ENCODE results near the gene DNAJB12.
"Not testable (repeated sequence)": the region's sequence is repeated elsewhere in the genome, so short reads cannot be mapped to it uniquely, and the experiment has no call there.

The DNAJB12 gene

DNA sequence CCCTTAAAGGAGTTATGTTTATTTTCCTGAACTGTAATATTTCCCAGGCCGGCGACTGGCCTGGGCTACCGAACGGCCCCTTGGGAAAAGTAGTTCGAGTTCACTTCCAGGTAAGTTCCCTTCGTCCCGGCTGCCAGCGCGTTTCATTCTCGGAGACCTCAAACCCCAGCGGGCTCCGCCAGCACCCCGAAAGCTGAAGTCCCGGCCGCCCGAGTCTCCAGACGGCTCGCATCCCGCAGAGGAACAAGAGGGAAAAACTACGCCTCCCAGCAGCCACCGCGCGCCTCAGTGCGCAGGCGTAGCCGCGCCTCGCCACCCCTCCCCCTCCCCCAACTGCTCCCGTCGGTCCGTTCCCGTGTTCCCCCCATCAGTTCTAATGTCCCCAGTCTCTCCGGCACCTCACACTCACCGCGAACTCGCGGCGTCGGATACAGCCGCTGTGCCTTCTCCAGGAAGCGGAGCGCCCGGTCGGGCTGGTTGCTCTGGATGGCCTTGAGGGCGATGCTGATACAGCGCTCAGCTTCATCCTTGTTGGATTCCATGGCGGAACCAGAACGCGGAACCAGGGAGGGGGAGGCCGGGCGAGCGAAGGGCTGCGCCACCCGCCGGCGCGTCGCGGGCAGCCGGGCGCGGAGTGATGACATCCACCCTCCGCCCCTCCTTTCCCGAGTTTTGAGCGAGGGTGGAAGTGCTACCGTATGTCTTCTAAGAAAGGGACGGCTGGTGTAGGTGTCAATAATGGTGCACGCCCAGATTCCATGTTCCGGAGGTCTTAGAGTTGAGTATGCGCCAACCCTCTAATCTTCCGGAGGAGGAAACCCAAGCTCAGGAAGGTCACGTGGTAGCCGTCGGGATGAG, at the start of gene DNAJB12:
Gene DNAJB12, minus strand, starts transcription at position 564 of the 858 bp plus-strand sequence. Its CDS starts 22 bp downstream, at position 542.
- peak; percentile 94 for DNase-seq

DNA sequence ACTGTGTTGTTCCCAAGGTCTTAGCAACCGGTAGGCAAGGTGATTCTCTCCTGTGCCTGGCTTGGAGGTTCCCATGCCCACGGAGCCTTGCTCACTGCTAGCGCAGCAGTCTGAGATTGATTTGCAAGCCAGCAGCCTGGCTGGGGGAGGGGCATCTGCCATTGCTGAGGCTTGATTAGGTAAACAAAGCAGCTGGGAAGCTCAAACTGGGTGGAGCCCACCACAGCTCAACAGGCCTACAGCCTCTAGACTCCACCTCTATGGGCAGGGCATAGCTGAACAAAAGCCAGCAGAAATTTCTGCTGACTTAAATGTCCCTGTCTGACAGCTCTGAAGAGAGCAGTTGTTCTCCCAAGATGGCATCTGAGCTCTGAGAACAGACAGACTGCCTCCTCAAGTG, 40.9 kb upstream of the DNAJB12 start:
- DNase-seq: not testable (repeated sequence)

DNA sequence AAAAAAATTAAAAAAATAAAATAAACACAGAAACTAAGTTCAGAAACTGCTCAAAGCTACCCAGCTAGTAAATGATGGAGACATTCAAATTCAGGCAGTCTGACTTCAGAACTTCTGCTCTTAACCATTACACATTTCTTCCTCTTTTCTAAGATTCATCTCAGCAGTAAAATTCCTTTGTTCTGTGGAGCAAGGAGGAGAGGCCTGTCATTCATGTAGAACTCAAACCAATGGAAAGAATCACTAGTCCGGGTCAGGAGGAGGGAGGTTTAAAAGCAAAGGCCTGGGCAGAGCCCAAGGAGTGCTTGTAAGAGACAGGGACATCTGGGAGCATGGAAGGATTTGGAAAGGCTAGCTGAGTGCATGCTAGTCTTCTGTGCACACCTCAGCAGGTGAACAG, 37.9 kb upstream of the DNAJB12 start:
- DNase-seq: no peak

DNA sequence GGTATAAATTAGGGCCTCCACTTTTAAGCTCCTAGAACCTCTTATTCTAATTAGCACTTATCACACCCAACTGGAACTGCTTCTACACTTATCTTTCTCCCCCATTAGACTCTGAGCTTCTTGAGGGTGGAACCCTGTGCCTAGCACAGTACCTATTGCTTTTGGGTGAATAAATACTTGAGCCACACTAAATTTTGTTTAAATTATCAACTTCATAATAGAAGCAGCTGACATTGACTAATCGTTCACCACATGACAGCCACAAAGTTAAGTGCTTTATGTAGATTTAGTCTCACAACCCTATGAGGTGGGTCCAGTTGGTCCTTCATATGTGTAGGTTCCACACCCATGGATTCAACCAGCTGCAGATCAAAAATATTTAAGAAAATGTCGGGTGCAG, 36.0 kb upstream of the DNAJB12 start:
- DNase-seq: no peak

DNA sequence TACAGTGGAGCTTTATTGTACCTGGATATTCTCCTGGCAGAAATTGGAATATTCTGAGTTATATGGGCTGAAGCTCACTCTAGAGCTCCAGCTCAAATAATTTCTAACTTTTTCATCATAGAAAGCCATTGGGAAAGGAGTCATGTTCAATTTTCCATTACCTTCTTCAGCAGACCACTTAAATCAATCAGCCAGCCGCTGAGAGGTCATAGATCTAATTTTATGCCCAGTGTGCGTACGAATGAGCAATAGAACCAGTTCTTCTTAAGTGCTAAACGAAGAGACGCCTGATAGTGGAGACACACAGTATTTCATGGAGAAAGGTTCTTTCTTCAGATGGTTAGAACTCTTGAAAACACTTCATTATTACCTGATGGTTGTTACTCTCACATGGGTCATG, 35.0 kb upstream of the DNAJB12 start:
- DNase-seq: no peak

DNA sequence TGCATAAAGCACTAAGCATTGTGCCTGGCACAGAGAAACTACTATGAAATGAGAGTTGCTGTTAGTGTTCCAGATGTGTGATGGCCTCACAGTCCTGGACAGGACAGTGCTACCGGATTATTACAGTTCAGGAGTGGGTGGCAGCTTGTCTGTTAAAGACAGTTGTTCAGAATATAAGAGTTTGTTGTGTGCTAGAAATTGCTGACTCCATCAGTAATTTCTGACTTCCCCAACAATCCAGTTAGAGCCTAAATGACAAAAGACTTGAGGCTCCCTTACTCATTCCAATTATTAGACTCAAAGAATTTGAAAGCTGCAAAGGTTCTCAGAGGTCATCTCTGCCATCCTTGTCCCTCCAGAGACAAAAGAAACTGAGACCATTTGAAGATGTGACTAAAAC, 34.3 kb upstream of the DNAJB12 start:
- DNase-seq: no peak

DNA sequence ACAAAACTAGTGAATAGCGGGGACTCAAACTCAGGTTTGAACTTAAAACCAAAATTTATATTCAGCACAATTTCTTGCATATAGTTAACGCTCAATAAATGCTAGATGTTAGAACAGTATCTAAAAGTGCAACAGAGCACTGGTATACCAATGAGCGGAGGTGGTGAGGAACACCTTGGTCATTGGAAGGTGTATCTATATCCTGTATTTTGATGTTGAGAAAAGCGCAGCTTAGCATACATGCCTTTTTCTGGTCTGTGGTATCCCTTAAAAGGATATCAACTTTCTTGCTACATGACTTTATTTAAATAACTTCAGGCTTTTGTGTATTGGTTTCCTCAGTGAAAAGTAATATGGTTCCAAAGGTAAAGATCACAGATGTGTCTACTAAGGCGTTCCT, 33.3 kb upstream of the DNAJB12 start:
- DNase-seq: no peak

DNA sequence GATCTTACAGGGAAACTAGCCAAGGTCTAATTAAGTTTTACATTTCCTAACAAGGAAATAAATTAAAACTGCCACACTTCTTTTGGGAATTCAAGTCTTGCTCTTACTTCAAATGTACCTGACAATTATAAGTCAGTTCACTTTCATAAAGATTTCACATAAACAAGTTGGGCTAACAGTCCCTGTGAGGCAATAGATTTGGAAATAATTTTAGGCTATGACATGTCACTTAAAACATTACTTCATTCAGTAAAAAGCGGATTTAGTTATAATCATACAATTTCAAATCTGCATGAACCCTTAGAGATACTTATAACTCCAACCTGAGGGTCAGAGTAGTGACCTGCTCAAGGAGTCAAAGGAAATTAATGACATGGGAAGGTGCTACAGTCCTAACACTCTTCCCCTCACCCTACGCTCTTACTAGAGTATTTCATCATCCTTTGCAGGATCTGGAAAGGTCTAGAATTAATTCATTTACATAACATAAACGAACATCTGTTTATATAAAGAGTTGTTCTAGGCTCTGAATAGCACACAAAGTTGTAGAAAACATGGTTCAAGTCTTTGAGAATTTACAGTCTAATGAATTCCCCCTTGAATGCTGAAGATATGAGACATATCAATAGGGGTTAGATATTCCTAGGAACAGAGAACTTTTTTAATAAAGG, 32.3 kb upstream of the DNAJB12 start:
- DNase-seq: no peak

DNA sequence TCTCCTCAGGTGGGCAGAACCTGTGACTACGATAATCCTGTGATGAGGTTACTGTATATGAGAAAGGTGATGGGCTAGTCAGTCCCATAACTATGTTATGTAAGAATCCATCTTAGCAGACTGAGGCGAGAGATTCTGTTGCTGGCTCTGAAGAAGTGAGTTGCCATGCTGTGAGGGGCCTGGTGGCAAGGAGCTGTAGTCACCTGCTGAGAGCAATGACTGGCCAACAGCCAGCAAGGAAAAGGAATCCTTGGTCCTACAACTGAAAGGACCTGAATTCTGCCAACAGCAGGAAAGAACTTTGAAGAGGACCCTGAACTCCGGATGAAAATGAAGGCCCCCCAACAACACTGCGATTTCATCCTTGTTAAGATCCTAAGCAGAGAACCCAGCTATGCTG, 31.0 kb upstream of the DNAJB12 start:
- no peak for DNase-seq

DNA sequence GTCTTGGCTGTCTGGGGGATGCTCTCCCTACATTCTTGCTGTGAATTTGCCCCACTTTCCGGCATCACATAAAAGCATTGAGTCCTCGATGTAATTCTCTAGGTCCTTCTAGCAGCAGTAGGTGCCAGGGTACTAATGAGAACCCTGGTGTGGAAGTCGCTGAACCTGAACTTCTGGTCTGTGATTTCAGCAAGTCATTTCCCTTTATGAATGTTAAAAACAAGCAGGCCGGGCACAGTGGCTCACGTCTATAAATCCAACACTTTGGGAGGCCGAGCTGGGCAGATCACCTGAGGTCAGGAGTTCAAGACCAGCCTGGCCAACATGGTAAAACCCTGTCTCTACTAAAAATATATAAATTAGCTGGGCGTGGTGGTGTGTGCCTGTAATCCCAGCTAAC, 30.3 kb upstream of the DNAJB12 start:
- not testable (repeated sequence) for DNase-seq

DNA sequence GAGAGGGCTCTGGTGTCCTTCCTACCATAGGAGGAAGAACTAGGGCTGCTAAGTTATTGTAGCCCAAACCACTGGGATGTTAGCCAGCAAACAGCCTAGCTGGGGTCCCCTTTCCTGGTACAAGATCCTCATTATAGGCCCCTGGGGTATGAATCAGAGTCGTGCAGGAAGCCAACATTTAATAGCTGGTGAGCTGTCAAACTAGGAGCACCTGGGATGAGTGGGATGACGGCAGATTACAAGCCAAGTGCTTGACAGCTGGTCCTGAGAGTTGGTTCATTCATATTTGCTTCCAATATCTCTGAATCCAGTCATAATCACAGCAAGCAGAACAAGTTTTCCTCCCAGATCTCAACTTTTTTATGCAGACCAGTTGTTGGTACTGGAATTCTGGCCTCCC, 25.1 kb upstream of the DNAJB12 start:
- DNase-seq: no peak

DNA sequence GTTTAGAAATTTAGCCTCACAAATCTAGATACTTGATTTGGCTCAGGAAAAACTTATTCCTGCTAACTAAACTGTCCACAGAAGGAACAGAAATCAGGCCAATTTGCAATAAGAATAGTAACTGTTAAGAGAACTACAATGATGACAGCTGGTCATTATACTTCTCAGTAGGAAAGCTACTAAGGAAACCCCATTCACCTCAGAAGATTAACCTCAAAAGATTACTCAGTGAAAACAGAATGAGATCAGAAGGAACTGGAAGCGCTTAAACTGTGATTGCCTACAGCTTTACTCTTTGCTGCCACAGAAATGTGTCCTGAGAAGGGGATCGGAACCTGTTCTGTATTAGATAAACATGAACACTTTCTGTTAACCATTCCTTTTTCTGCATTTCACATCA, 24.3 kb upstream of the DNAJB12 start:
- DNase-seq: no peak

DNA sequence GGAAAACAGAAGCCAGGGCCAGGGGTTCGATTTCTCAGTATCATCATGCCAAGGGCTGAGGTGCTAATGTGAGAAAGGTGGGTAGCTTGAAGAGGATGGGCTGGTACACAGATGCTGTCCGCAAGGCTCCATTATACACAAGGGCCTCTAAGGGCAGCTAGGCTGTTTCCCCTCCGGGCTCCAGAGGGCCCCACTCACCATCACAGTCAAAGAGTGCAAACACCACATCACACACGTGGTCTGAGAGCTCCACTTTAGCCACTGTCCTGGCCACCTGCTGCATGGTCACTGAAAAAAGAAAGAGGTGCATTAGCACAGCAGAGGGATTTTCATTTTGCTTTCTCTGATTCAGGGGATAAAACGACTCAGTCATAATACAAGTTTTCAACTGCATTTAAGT, 20.9 kb upstream of the DNAJB12 start:
- DNase-seq: no peak

DNA sequence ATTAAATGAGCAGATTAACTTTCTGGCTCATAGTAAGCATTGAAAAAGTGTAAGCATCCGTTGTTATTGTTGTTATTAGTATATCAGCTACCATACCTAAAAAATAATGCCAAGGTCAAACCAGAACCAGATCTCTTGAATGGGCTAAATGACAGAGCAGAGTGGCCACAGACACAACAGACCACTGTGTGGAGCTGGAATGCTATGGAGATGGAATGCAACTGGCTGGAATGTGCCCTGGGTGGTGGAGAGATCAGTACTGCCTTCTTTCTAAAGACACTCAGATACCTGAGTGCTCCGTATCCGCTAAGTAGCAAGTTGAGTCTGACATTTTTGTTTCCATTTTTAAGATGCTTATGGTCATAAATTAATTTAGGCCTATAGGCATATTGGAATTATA, 20.5 kb upstream of the DNAJB12 start:
- no peak for DNase-seq

DNA sequence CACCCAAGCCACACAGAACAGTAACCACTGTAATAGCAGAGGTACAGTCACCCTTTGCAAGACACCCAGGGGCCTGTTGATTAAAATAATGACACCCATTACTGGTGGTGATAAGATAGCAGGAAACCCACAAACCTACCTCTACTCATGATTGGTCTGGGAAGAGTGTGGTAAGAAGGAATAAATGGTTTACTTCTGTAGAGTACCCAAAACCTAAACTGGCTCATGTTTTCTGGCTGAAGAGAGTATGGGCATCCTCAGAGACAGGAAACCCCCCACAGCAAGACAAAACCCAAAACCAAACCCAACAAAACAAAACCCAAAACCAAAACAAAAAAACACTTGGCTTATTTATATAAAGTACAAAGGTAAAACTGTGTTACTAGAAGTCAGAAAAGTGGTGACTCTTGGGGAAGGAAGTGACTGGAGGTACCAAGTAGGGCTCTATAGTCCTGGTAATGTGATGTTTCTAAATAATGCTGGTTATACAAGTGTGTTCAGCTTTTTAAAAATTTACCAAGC, 15.5 kb upstream of the DNAJB12 start:
- DNase-seq: no peak

DNA sequence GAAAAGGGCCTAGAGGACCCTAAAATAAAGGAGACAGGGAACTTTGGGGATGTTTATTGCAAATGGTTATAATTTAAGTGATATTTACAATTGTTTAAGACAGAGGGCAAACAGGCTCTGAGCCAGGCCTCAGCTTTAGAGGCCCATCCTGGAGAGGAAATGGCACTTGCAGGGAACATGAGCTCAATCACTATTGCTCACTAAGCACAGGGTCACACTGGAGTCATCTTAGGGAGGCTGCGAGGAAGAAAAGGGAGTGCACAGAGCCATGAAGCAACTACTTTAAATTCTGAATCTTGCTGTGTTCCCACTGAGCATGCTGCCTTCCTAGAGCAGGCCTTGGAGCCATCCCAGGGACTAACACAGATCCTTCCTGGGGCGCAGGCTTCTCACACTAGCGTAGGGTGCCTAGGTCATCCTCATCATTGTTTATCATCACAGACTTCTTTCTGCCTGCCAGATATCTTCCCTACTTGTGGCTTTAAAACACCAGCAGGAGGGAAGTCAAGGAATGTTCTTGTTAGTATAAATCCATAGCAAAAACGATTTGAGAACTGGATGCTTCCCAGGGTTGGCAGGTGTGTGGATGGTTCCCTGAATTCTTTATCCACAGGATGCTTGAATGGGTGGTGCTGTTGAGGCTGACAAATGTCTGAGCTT, 12.7 kb upstream of the DNAJB12 start:
- DNase-seq: no peak

DNA sequence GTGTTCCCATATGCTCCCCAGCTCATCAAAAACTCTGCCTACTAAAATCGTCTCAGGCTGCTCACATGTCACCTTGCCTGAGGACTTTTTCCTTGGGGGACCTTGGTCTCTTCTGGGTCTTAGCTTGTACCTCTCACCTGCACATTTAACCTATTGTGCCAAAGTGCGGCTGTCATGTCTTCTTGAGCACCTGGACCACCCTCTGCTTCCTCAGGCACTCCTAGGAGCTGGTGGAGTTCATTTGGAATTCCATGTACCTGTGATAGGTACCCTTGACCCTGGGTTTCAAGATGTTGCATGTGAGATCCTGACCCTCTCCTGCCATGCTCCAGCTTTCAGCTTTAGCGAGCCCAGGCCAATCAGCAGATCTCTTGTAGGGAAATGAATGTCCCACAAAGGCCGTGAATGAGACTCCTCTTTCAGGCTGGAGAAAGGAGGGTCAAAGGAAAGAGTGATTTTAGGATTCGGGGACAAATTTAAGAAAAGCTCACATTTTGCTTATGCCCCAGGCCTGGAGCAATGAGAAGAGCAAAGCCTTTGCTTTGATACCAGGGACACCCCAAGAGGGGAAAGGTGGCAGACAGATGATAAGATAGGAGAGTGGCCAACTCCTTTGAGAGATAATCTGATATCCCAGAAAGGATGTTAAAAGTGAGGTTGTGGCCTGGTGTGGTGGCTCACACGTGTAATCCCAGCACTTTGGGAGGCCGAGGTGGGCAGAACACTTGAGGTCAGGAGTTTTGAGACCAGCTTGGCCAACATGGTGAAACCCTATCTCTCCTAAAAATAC, 10.6 kb upstream of the DNAJB12 start:
- DNase-seq: peak in 1 of 2 experiments; percentile 10

DNA sequence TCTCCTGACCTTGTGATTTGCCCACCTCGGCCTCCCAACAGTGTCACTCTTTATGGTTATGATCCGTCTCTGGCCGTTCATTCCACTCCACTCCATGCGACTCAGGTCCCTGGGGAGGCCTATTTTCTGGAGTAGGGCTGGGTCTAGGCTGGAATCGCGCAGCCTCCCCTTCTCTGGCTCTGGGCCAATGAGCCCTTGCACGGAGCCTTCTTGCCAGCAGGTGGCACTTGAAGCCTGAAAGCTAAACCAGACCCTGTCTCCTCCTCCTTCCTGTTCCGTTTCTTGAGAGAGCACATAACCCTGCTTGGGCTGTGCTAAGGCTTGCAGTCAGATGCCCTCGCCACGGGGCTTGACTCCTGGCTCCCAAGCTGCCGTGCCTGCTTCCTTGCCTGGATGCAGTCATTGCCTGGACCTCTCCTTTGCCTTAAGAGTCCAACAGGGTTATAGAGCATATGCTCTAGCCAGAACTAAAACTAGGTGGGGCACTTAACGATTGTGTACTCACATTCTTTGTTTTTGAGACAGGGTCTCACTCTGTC, 9.6 kb upstream of the DNAJB12 start:
- DNase-seq: peak; percentile 91 to 92

DNA sequence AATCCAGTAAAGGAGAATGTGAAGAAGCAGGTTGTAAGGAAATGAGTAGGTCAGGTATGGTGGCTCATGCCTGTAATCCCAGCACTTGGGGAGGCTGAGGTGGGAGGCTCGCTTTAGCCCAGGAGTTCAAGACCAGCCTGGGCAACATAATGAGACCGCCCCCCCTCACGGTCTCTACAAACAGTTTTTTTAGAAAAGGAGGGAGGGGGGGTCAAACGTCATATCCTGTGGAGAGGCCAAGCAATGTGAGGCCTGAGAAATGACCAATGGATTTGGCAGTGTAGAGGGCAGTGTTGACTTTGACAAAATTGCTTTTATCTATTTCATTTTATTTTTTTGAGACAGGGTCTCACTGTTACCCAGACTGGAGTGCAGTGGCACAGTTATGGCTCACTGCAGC, 2.3 kb upstream of the DNAJB12 start:
- no peak for DNase-seq

DNA sequence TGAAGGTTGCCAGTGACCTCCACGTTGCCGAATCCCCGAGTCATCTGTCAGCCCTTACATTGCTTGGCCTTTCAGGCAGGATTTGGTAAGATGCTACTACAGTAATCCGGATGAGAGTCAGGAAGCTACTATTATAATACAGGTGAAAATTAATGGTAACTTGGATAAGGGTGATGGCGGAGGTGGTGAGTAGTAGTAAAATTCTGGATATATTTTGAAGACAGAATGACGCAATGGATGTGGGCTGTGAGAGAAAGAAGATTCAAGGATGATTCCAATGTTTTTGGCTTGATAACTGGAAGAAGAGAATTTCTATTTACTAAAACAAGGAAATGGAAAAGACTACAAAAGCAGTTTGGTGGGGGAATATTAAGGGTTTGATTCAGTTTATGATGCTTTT, 1.4 kb upstream of the DNAJB12 start:
- DNase-seq: no peak

DNA sequence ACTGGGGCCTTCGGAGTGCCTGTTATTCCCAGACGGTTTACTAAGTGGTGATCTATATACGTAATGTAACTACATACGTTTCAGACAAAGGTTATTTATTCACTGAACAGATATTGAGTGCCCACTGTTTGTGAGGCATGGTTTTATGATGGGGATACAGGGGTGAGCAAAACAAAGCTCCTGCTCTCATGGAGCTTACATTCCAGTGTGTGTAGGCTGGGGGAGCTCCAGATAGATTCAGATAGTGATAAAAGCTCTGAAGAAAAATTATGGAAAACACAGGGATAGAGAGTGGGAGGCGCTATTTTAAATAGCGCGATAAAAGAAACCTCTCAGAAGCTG, 466 bp upstream of the DNAJB12 start:
- no peak for DNase-seq

DNA sequence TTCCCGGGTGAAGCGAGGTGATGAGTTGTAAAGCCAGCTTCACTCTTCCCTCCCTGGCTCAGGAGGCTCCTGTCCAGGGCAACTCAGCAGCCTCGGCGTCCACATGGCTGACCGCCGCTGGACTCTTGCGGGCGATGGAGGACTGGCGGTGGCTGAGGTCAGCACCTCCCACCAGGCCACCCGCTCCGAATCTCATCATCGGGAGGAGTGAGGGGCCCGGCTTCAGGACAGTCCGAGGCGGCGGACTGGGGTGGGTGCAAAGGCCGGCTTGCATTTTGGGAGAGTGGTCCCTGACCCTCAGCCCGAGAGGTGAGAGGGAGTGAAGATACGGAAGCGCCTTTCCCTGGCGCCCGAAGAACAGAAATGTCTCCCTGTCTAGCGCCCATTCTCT, 759 bp downstream of the DNAJB12 start:
- no peak for DNase-seq

Measured in activated T-cell treated with anti-CD3 and anti-CD28 coated beads, Interleukin-2, amount 50 U/mL, for 48 hours (primary cell).